Endometrium (tissue), 2 donors: ENCODE results near the gene USP19.
A peak's percentile ranks its signal among the peaks of the same experiment; 100 is the strongest.

Experiments
- FAIRE-seq: peaks from 2 replicates; lab custom pipeline; 2012; peaks lifted over from hg19 to GRCh38; lab: Jason Lieb, UNC
- donor health status: control.
- donor health status: control.

Gene USP19

GRCh38 chr3:49098910-49099630 lies 21.6 kb downstream of the USP19 start:
- FAIRE-seq = no peak

GRCh38 chr3:49098429-49098828 lies 22.2 kb downstream of the USP19 start:
- FAIRE-seq = no peak

GRCh38 chr3:49093853-49094767 lies 26.5 kb downstream of the USP19 start, which contains the start of gene QRICH1:
QRICH1 (minus strand) TSS chr3:49094071; CDS start chr3:49077017, 17,054 bp downstream.
- peak; percentile 94 for FAIRE-seq

GRCh38 chr3:49092938-49093852 lies 27.4 kb downstream of the USP19 start:
- FAIRE-seq = no peak

- no peak for FAIRE-seq
These were observed 39.2 kb downstream of the USP19 start for GRCh38 chr3:49081429-49081828.

- peak; percentile 57 for FAIRE-seq
These were observed 41.4 kb downstream of the USP19 start for GRCh38 chr3:49079270-49079669.

- no peak for FAIRE-seq
These were observed 44.0 kb downstream of the USP19 start for GRCh38 chr3:49076646-49077045.

GRCh38 chr3:49076116-49076515 lies 44.5 kb downstream of the USP19 start:
- no peak for FAIRE-seq
